HepG2 (cell line): ENCODE data around the gene CARD19. TPM values are rescaled to one million over a fixed set of nuclear protein-coding genes. Genes with fewer than 3 reads are reported as not detected.

Experiments
- ASH2L ChIP-seq: fragments of 300-600, 200-600 bp; sonication (generic); IDR thresholded peaks from 2 replicates; pipeline ENCODE4 v1.7.0; 2017; ENCODE audit warnings: low read depth, mild to moderate bottlenecking, moderate library complexity, mixed read lengths, low read length; ENCODE audit not compliant: insufficient read length
- E2F5 ChIP-seq: sonication (generic); formaldehyde crosslinking; conservative IDR thresholded peaks from 2 replicates; pipeline ENCODE4 v1.4.0; 2020; ENCODE audit warnings: missing genetic modification reagents
- GPBP1L1 ChIP-seq: sonication (generic); formaldehyde crosslinking; IDR thresholded peaks from 2 replicates; pipeline ENCODE4 v1.5.0; 2020; ENCODE audit warnings: mild to moderate bottlenecking, missing genetic modification reagents
- IRX3 ChIP-seq: sonication (generic); formaldehyde crosslinking; IDR thresholded peaks from 2 replicates; pipeline ENCODE4 v1.8.1; 2023; ENCODE audit warnings: mild to moderate bottlenecking, low read depth, missing genetic modification reagents, borderline replicate concordance
- KAT7 ChIP-seq: IDR thresholded peaks from 2 replicates; pipeline ENCODE4 v1.6.1; 2018; ENCODE audit warnings: borderline replicate concordance, missing compliant biosample characterization
- KAT8 ChIP-seq: IDR thresholded peaks from 2 replicates; pipeline ENCODE4 v1.6.1; 2016; ENCODE audit warnings: missing genetic modification reagents, missing compliant biosample characterization
- MEIS1 ChIP-seq: sonication (generic); formaldehyde crosslinking; IDR thresholded peaks from 2 replicates; pipeline ENCODE4 v1.9.0; 2021; ENCODE audit warnings: mild to moderate bottlenecking, missing genetic modification reagents, moderate library complexity, borderline replicate concordance
- NFE2L2 ChIP-seq: fragments of 150-350 bp; IDR thresholded peaks from 2 replicates; pipeline ENCODE4 v1.6.1; 2014; ENCODE audit warnings: low read length
- PLSCR1 ChIP-seq: sonication (generic); formaldehyde crosslinking; IDR thresholded peaks from 2 replicates; pipeline ENCODE4 v1.5.0; 2020; ENCODE audit warnings: missing genetic modification reagents, mild to moderate bottlenecking, borderline replicate concordance
- RNF219 ChIP-seq: sonication (generic); formaldehyde crosslinking; IDR thresholded peaks from 2 replicates; pipeline ENCODE4 v1.5.0; 2020; ENCODE audit warnings: mild to moderate bottlenecking, missing genetic modification reagents
- SETDB1 ChIP-seq: sonication (generic); formaldehyde crosslinking; IDR thresholded peaks from 2 replicates; pipeline ENCODE4 v1.5.1; 2020; ENCODE audit warnings: missing genetic modification reagents, mild to moderate bottlenecking, borderline replicate concordance
- SIN3A ChIP-seq: IDR thresholded peaks from 2 replicates; pipeline ENCODE4 v1.6.1; 2011; ENCODE audit warnings: low read depth, mild to moderate bottlenecking, control low read depth, low read length, borderline replicate concordance
- THAP11 ChIP-seq: IDR thresholded peaks from 2 replicates; pipeline ENCODE4 v1.6.1; 2016; ENCODE audit warnings: missing biosample characterization, missing genetic modification reagents
- ZBTB34 ChIP-seq: sonication (generic); formaldehyde crosslinking; IDR thresholded peaks from 2 replicates; pipeline ENCODE4 v1.8.0; 2022; ENCODE audit warnings: mild to moderate bottlenecking, missing genetic modification reagents
- ZNF3 ChIP-seq: IDR thresholded peaks from 2 replicates; pipeline ENCODE4 v1.7.0; 2017; ENCODE audit warnings: inconsistent platforms
- ZNF512B ChIP-seq: sonication (generic); formaldehyde crosslinking; IDR thresholded peaks from 2 replicates; pipeline ENCODE4 v1.5.1; 2020; ENCODE audit warnings: missing genetic modification reagents, mild to moderate bottlenecking, borderline replicate concordance
- ZNF670 ChIP-seq: sonication (generic); formaldehyde crosslinking; IDR thresholded peaks from 2 replicates; pipeline ENCODE4 v1.8.0; 2022; ENCODE audit warnings: mild to moderate bottlenecking, missing genetic modification reagents, borderline replicate concordance
- polyA plus RNA-seq, 8 experiments: library from polyadenylated mRNA; depleted of rRNA in 3 of 8; stranded (reverse) in 7 of 8; unstranded in 1 of 8; fragments of >200 nt; fragmentation: Illumina TruSeq in 4 of 8; extraction: Trizol in 4 of 8; gene quantifications; 2 replicates each; pipeline versions ENCODE4 v1.2.1 to v1.2.3, GENCODE V29; 2011 to 2016; ENCODE audit warnings: low read depth in 4 of 8, missing spikeins in 1 of 8, mixed read lengths in 1 of 8; ENCODE audit not compliant: insufficient read depth in 1 of 8
- total RNA-seq, 5 experiments: library from RNA; depleted of rRNA; stranded (reverse); fragments of >200 nt; fragmentation: Illumina TruSeq; extraction: Trizol; gene quantifications; 2 replicates each; pipeline ENCODE4 v1.2.3, GENCODE V29; 2016; ENCODE audit warnings: low read depth in 1 of 5

Gene CARD19
- total and polyA plus RNA-seq, 2 of the 13 experiments (the other 11 are each of a cell fraction or from before 2014, with no cell fraction given) = 18.4 to 47.2 TPM

GRCh38 chr9:93159601-93160471, 63.8 kb downstream of the CARD19 start (continued):
- TF ChIP-seq PLSCR1 (CRISPR knock-in tag) (no peak), ASH2L (no peak), KAT8 (CRISPR knock-in tag) (0 out of 2 replicates have a peak, but pooled peaks have one; percentile 11), KAT7 (CRISPR knock-in tag) (peak; percentile 35; the same call in 1 of the 2 replicates), MEIS1 (CRISPR knock-in tag) (no peak), SIN3A (no peak), IRX3 (CRISPR knock-in tag) (no peak), E2F5 (CRISPR knock-in tag) (0 out of 2 replicates have a peak, but pooled peaks have one; percentile 49), ZBTB34 (0 out of 2 replicates have a peak, but pooled peaks have one; percentile 50), ZNF3 (CRISPR knock-in tag) (peak; percentile 85), RNF219 (CRISPR knock-in tag) (no peak), SETDB1 (CRISPR knock-in tag) (no peak), ZNF670 (CRISPR knock-in tag) (no peak), THAP11 (peak; percentile 52; the same call in 1 of the 2 replicates), NFE2L2 (no peak), GPBP1L1 (no peak), ZNF512B (CRISPR knock-in tag) (no peak)
